ENCODE measurements around the gene TLCD4.
"Not testable (repeated sequence)": the region's sequence is repeated elsewhere in the genome, so short reads cannot be mapped to it uniquely, and the experiment has no call there.

Gene TLCD4

DNA sequence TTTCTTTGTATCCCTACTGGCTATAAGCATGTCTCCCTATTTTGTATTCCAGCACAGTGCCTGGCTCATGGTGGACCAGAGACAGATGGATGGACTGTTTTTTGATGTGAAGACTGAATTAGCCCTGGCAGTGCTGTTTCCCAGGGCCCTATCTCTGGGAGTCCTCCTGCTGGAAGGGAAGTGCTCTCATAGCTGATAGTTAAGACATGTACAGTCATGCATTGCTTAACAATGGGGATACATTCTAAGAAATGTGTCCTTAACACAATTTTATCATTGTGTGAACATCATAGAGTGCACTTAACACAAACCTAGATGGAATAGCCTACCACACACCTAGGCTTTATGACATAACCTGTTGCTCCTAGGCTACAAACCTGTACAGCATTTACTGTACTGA is 21.1 kb downstream of the TLCD4 start:
- no peak for DNase-seq

DNA sequence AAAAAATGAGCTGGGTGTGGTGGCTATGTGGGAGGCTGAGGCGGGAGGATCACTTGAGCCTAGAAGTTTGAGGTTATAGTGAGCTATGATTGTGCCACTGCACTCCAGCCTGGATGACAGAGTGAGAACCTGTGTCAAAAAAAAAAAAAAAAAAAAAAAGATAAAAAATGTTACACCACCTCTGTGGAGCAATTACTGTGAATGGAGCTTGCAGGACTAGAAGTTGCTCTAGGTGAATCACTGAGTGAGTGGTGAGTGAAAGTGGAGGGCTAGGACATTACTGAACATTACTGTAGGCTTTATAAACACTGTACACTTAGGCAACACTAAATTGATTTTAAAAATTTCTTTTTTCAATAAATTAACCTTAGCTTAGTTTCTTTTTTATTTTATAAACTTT is 21.9 kb downstream of the TLCD4 start:
- in situ Hi-C loops (cut with MboI; ENCODE audit: low pct_unique_long_range_greater_than_20kb, low sequenced_read_pairs), result no loop called here

More for the DNA sequence above, 21.1 kb downstream of the TLCD4 start:
- in situ Hi-C loops (cut with MboI; ENCODE audit: low pct_unique_long_range_greater_than_20kb, low sequenced_read_pairs), result no loop called here

DNA sequence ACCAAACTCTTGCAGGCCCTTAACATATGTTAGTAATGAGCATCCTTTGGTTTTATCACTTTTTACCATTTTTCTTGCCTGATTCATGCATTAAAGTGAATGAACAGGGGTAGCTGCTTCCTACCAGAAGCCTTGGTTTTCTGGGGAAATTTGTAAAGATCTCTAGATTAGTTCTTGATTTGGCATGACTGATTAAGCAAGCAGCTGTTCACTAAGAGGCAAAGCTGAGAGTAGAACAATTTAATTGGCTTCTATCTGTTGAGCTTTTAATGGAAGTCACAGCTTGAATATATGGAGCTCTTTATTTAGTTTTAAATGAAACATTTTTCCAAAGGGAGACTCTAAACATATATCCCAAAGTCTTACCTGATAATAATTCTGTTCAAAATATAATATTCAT is 23.6 kb downstream of the TLCD4 start:
- no peak for DNase-seq
- in situ Hi-C loops (cut with MboI; ENCODE audit: low pct_unique_long_range_greater_than_20kb, low sequenced_read_pairs), result no loop called here

More for the DNA sequence above, 21.9 kb downstream of the TLCD4 start:
- DNase-seq, result no peak

DNA sequence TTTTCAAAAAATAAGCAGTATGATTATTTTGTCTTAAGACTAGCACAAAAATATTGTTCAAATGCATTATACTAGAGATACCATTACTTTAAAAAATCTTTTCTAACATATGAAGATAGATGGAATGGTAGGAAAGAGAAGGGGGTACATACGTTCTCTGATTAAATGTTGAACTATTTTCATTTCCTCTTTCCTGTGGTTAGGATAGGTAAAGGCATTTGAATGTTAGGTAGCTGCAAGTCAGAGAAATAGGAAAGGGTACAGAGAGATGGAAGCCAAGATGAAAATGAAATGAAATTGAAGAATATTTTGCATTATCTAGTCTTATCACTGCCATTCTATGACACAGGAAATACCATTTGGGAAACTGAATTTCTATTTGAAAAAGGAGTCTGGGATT is 28.3 kb downstream of the TLCD4 start:
- in situ Hi-C loops (cut with MboI; ENCODE audit: low pct_unique_long_range_greater_than_20kb, low sequenced_read_pairs), result no loop called here
- DNase-seq, result no peak

DNA sequence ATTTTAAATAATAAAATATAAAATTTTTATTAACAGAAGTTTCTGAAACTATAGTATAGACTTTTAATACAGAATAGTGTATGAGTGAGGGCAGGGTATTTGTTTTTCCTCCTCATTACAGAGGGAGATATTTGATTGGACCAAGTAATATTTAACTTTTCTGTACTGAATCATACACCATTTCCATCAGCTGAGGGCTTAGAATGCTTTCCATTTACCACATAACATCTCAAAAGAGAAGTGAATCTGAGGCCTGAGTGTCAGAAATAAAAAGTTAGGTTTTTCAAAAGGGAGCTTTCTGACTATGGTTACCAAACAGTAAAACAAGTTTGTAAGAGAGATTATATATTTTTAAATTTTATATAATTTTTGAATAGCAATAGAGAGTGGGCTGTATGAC is 29.5 kb downstream of the TLCD4 start:
- no peak for DNase-seq
- in situ Hi-C loops (cut with MboI; ENCODE audit: low pct_unique_long_range_greater_than_20kb, low sequenced_read_pairs), result no loop called here

DNA sequence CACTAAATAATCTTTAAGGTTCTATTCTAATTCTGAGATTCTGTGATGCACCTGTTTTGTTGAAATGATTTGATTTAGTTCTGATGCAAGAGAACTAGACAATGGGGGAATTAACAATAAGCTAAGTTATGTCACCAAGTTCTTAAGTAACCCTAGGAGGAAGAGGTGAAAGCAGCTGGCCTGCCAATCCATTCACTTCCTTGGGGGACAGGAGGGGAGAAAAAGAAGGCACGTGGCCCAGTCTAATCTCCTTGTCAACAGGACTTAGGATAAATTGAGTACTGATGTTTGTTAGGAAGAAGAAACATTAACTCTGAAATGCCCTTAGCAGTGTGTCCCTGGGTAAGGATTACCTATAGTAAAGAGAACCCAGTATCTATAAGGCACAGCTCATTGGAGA is 36.9 kb downstream of the TLCD4 start:
- in situ Hi-C loops (cut with MboI; ENCODE audit: low pct_unique_long_range_greater_than_20kb, low sequenced_read_pairs), result no loop called here
- DNase-seq, result no peak

DNA sequence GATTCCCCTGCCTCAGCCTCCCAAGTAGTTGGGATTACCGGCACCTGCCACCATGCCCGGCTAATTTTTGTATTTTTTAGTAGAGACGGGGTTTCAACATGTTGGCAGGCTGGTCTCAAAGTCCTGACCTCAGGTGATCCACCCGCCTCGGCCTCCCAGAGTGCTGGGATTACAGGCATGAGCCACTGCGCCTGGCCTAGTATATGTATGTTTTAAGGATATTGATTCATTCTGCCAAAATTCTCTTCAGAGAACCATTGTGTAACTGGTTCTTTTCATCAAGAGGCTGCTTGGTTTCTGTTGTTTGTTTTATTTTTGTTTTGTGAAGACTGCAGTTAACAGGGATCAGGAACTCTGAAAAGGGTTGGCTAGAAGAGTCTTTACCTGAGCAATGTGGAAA is 48.4 kb downstream of the TLCD4 start:
- in situ Hi-C loops (cut with MboI; ENCODE audit: low pct_unique_long_range_greater_than_20kb, low sequenced_read_pairs); DNase-seq: not testable (repeated sequence)
